WERI-Rb-1 (cell line): ENCODE results near the gene S100A3.

Experiments used
- DNase-seq: peaks from one replicate; pipeline ENCODE4 v3.0.0-alpha.2; 2020
- H3K27ac ChIP-seq: fragments of 250-450 bp; sonication (Bioruptor Pico); 2 replicates; pipeline ENCODE4 v1.5.1; 2020; ENCODE audit warnings: mild to moderate bottlenecking, moderate library complexity
- H3K27me3 ChIP-seq: fragments of 250-450 bp; sonication (Bioruptor Pico); 2 replicates; pipeline ENCODE4 v1.5.1; 2021; ENCODE audit warnings: mild to moderate bottlenecking, low read depth, moderate library complexity; ENCODE audit not compliant: insufficient read depth, severe bottlenecking
- H3K36me3 ChIP-seq: fragments of 250-450 bp; sonication (Bioruptor Pico); 2 replicates; pipeline ENCODE4 v1.5.1; 2020; ENCODE audit warnings: mild to moderate bottlenecking, moderate library complexity
- H3K4me3 ChIP-seq: 2 replicates; pipeline ENCODE4 v1.5.1; 2011; ENCODE audit warnings: low read depth, mild to moderate bottlenecking, control low read depth, low read length
- H3K9me3 ChIP-seq: fragments of 250-450 bp; sonication (Bioruptor Pico); 2 replicates; pipeline ENCODE4 v1.5.1; 2021; ENCODE audit warnings: mild to moderate bottlenecking, moderate library complexity; ENCODE audit not compliant: severe bottlenecking
- TF ChIP-seq, protein P1 (sequence below): IDR thresholded peaks from 2 replicates; pipeline ENCODE4 v1.5.1; 2011; ENCODE audit warnings: low read depth, mild to moderate bottlenecking, control low read depth, inconsistent platforms, low read length

The S100A3 gene

DNA sequence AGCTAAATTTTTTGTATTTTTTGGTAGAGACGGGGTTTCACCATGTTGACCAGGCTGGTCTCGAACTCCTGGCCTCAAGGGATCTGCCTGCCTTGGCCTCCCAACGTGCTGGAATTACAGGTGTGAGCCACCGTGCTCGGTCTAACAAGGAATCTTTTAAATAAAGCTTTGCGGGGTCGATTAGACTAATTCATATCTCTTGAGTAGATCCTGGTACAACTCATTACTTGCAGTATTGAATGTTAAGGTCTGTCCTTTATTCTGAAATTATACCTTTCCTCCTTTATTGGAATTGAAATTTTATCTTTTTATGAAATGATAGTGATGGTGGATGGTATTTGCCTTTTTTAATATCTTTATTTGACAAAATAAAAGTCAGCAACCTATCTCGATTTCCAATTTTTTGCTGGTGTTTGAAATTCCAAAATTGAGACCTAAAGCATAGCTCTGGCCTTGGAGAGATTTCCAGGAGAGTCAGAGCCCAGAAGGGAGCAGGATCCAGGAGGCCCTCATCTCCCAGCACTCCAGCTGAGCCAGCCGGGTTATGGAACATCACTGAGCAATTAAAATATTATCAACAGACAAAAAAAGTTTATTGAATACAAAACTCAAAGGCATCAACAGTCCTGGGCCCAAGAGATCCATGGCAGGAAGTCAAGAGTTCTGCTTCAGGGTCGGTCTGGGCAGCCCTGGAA lies 11.9 kb upstream of the S100A3 start:
- H3K9me3 ChIP-seq: no peaks in the 10 kb centered on the region
- no peak overlapping the region for H3K27ac ChIP-seq
- TF ChIP-seq, protein P1, sequence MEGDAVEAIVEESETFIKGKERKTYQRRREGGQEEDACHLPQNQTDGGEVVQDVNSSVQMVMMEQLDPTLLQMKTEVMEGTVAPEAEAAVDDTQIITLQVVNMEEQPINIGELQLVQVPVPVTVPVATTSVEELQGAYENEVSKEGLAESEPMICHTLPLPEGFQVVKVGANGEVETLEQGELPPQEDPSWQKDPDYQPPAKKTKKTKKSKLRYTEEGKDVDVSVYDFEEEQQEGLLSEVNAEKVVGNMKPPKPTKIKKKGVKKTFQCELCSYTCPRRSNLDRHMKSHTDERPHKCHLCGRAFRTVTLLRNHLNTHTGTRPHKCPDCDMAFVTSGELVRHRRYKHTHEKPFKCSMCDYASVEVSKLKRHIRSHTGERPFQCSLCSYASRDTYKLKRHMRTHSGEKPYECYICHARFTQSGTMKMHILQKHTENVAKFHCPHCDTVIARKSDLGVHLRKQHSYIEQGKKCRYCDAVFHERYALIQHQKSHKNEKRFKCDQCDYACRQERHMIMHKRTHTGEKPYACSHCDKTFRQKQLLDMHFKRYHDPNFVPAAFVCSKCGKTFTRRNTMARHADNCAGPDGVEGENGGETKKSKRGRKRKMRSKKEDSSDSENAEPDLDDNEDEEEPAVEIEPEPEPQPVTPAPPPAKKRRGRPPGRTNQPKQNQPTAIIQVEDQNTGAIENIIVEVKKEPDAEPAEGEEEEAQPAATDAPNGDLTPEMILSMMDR: no peak
- no peaks in the 10 kb centered on the region for H3K27me3 ChIP-seq
- no peaks in the 10 kb centered on the region for H3K36me3 ChIP-seq
- no peak for DNase-seq
- no peak overlapping the region for H3K4me3 ChIP-seq

DNA sequence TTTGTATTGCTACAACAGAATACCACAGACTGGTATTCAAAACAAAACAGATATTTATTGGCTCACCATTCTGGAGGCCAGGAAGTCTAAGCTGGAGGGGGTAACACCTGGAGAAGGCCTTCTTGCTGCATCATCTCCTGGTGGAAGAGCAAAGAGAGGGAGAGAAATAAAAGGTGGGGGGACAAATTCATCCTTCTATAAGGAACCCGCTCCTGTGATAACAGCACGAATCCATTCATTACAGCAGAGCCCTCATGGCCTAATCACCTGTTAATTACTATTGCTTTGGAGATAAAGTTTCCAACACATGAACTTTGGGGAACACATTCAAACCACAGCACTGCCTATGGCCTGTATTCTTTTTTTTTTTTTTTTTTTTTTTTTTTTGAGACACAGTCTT lies 11.2 kb upstream of the S100A3 start:
- no peak for DNase-seq
- H3K27ac ChIP-seq: no peak overlapping the region
- no peaks in the 10 kb centered on the region for H3K9me3 ChIP-seq
- H3K36me3 ChIP-seq: no peaks in the 10 kb centered on the region
- no peaks in the 10 kb centered on the region for H3K27me3 ChIP-seq
- TF ChIP-seq, protein P1: no peak
- H3K4me3 ChIP-seq: no peak overlapping the region

DNA sequence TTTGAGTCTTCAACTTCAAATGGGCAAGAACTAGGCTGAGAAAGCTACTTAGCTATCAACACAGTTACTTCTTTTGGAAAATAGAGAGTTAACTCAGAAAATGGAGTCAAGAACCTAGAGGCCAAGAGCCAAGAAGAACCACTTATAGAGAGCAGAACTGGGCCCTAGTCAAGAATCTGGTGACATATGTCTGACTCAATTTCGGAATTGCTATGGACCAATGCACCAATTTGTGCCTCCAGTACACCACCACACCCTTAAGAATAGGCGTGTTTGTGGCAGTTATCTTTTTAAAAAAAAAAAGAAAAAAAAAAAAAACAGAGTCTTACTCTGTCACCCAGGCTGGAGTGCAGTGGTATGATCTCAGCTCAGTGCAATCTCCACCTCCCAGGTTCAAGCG lies 8.8 kb upstream of the S100A3 start:
- Histone ChIP-seq H3K27me3 (no peaks in the 10 kb centered on the region), H3K9me3 (no peaks in the 10 kb centered on the region), H3K36me3 (no peaks in the 10 kb centered on the region), H3K27ac (no peak overlapping the region), H3K4me3 (no peak overlapping the region)
- TF ChIP-seq, protein P1: no peak
- DNase-seq: no peak

DNA sequence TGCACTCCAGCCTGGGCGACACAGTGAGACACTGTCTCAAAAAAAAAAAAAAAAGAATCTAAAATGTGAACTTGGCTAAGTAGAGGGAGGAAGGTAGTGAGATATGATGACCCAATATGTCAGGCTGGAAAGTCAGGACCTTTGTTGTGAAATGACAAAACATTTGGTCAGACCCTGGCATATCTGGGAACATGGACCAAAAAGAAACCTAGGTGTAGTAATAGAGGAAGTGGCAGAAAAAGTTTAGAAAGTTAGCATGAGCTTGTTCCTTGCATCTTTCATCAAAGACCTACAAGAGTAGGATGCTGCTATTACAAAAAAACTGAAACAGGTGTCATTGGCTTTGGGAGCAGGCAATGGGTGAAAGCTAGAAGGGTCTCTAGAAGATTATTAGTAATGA lies 7.3 kb upstream of the S100A3 start:
- no peaks in the 10 kb centered on the region for H3K27me3 ChIP-seq
- TF ChIP-seq, protein P1: no peak

DNA sequence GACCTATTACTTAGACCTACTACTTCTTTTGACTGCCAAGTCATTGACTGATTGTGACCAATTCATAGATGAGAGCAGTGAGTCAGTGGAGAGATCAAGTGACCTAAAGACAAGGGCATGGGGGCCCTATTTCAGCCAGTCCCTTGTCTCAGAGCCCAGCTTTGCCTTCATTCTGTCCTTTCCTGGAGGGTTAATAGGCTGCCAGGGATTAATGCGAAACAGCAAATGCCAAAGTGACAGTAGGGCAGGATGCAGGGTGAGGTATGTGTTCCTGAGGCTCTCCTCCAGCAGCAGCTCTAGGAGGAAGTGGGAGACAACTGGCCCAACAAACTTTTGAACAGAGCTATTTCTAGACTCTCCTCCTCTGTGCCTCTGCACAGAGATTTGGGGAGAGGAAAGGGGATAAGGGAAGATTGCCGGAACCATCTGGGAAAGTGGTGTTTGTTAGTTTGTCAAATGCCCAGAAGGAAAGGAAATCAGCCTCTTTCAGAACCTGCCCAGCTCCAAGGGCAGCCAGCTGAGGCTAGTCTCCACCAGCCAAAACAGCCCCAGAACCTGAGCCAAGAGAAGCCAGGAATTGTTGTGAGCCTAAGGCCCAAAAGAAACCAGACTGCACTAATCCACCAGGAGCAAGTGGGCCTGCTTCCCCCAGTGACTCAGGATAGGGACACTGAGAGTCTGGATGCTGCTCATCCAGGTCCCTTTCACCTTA lies 4.9 kb upstream of the S100A3 start:
- Histone ChIP-seq H3K4me3 (no peak overlapping the region), H3K36me3 (no peaks in the 10 kb centered on the region), H3K9me3 (no peaks in the 10 kb centered on the region), H3K27ac (no peak overlapping the region), H3K27me3 (no peaks in the 10 kb centered on the region)
- TF ChIP-seq, protein P1: no peak
- DNase-seq: no peak

More for the DNA sequence above, 7.3 kb upstream of the S100A3 start:
- Histone ChIP-seq H3K4me3 (no peak overlapping the region), H3K36me3 (no peaks in the 10 kb centered on the region), H3K27ac (no peak overlapping the region), H3K9me3 (no peaks in the 10 kb centered on the region)
- no peak for DNase-seq
